ENCODE measurements around the gene ENOX1. TPM values are rescaled to one million over a fixed set of nuclear protein-coding genes. Genes with fewer than 3 reads are reported as not detected.

Gene ENOX1
- total RNA-seq, 1 experiment from 2014 or later, result 0.95 TPM

- H3K9me3 ChIP-seq (ENCODE audit: low read length), result no peaks in the 10 kb centered on the region
- H3F3A ChIP-seq (ENCODE audit: low read length, unreplicated experiment), result no peaks in the 10 kb centered on the region
- no peak overlapping the region for H2AFZ ChIP-seq (ENCODE audit: low read length)
- DNase-seq (no peak), ATAC-seq (no peak)
- BruUV-seq (replicated peaks), result no TSS peak
- H3K9ac ChIP-seq (ENCODE audit: low read length), result no peak overlapping the region
- no peaks in the 10 kb centered on the region for H3K27me3 ChIP-seq (ENCODE audit: low read length)
- no peaks in the 10 kb centered on the region for H3K9me2 ChIP-seq (replicated peaks; ENCODE audit: low read length)
- H3K79me2 ChIP-seq (ENCODE audit: low read length), result no peaks in the 10 kb centered on the region
- no peak overlapping the region for H3K4me3 ChIP-seq (ENCODE audit: low read length)
- H3K27ac ChIP-seq (ENCODE audit: low read length), result no peak overlapping the region
- H3K4me2 ChIP-seq (ENCODE audit: low read length), result no peak overlapping the region
- no peaks in the 10 kb centered on the region for H4K20me1 ChIP-seq (ENCODE audit: low read length)
- no peaks in the 10 kb centered on the region for H3K36me3 ChIP-seq (ENCODE audit: low read depth, low read length)
- intact Hi-C loops (cut with micrococcal nuclease), result no loop called here
- ChIA-PET CTCF (no interaction called here), POLR2A (ENCODE audit: unreplicated experiment) (no interaction called here)
- no peaks in the 10 kb centered on the region for H3K4me1 ChIP-seq (ENCODE audit: insufficient read depth, low read length)
- TF ChIP-seq EZH2phosphoT487 (IDR thresholded peaks at IDR 0.05; ENCODE audit: borderline replicate concordance, low read length) (no peak), CTCF (conservative IDR thresholded peaks at IDR 0.05; ENCODE audit: low read depth, low read length) (no peak), EZH2 (IDR thresholded peaks at IDR 0.05; ENCODE audit: low read length, unreplicated experiment) (no peak)
Observed at GRCh38 chr13:43596006-43596405, 190.8 kb downstream of the ENOX1 start.

DNA sequence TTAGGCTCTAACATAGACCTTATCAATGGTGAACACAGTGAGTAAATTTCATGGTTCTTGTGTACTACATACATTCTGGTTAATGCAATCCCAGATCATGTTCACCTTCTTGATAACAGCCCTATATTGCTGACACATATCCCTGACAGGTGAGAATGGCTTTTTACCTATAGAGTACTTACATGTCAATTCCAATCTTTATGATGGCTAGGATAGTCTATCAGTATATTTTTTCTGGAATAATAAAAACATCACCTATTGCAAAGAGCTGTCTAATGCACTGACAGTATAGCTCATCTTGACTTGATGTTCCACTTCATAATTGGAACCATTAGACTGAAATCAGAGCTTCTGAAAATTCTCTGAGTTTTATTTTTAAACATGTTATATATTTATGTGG is 199.4 kb downstream of the ENOX1 start:
- Histone ChIP-seq H2AFZ (ENCODE audit: low read length) (no peak overlapping the region), H3K27me3 (ENCODE audit: low read length) (no peaks in the 10 kb centered on the region), H3K4me2 (ENCODE audit: low read length) (no peak overlapping the region), H3K9ac (ENCODE audit: low read length) (no peak overlapping the region), H3F3A (ENCODE audit: low read length, unreplicated experiment) (no peaks in the 10 kb centered on the region), H3K27ac (ENCODE audit: low read length) (no peak overlapping the region), H3K9me3 (ENCODE audit: low read length) (no peaks in the 10 kb centered on the region), H3K4me1 (ENCODE audit: insufficient read depth, low read length) (no peaks in the 10 kb centered on the region), H3K9me2 (replicated peaks; ENCODE audit: low read length) (no peaks in the 10 kb centered on the region), H3K36me3 (ENCODE audit: low read depth, low read length) (no peaks in the 10 kb centered on the region), H3K4me3 (ENCODE audit: low read length) (no peak overlapping the region), H4K20me1 (ENCODE audit: low read length) (no peaks in the 10 kb centered on the region), H3K79me2 (ENCODE audit: low read length) (no peaks in the 10 kb centered on the region)
- DNase-seq (no peak), ATAC-seq (no peak)
- ChIA-PET POLR2A (ENCODE audit: unreplicated experiment) (interaction anchor here (0.6 kb wide), 1 partner anchor 235 kb away, joined by 12 read pairs; no protein-coding TSS in a partner anchor), CTCF (no interaction called here)
- TF ChIP-seq EZH2phosphoT487 (IDR thresholded peaks at IDR 0.05; ENCODE audit: borderline replicate concordance, low read length), result no peak
- TF ChIP-seq CTCF (conservative IDR thresholded peaks at IDR 0.05; ENCODE audit: low read depth, low read length), result no peak
- no peak for TF ChIP-seq EZH2 (IDR thresholded peaks at IDR 0.05; ENCODE audit: low read length, unreplicated experiment)
- BruUV-seq (replicated peaks), result no TSS peak
- intact Hi-C loops (cut with micrococcal nuclease), result no loop called here

DNA sequence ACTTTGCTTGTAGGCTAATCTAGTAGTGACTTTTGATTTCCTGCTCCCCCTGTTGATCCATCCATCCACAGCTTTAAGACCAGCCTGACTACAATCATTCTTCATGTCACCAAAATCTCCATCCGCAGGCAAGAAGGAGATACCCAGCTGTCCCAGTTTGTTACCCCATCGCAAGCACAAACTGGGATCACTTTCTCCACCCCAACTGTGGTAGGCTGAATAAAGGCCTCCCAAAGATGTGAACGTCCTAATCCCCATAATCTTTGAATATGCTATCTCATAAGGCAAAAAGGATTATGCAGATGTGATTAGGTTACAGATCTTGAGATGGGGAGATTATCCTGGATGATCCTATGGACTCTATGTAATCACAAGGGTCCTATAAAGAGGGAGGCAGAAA is 202.0 kb downstream of the ENOX1 start:
- POLR2A ChIA-PET (ENCODE audit: unreplicated experiment), result no interaction called here

More for the DNA sequence above, 202.0 kb downstream of the ENOX1 start:
- intact Hi-C loops (cut with micrococcal nuclease), result no loop called here
- no peak for DNase-seq
- no peak for ATAC-seq
- H3K9me3 ChIP-seq (ENCODE audit: low read length), result no peaks in the 10 kb centered on the region
- no peaks in the 10 kb centered on the region for H3K36me3 ChIP-seq (ENCODE audit: low read depth, low read length)
- H4K20me1 ChIP-seq (ENCODE audit: low read length), result no peaks in the 10 kb centered on the region
- H3K27ac ChIP-seq (ENCODE audit: low read length), result no peak overlapping the region
- BruUV-seq (replicated peaks), result no TSS peak
- H3K9ac ChIP-seq (ENCODE audit: low read length), result no peak overlapping the region
- no peak for TF ChIP-seq EZH2phosphoT487 (IDR thresholded peaks at IDR 0.05; ENCODE audit: borderline replicate concordance, low read length)
- no peak for TF ChIP-seq CTCF (conservative IDR thresholded peaks at IDR 0.05; ENCODE audit: low read depth, low read length)
- no peak for TF ChIP-seq EZH2 (IDR thresholded peaks at IDR 0.05; ENCODE audit: low read length, unreplicated experiment)
- no peak overlapping the region for H3K4me3 ChIP-seq (ENCODE audit: low read length)
- no peak overlapping the region for H2AFZ ChIP-seq (ENCODE audit: low read length)
- H3K4me2 ChIP-seq (ENCODE audit: low read length), result no peak overlapping the region
- H3K9me2 ChIP-seq (replicated peaks; ENCODE audit: low read length), result no peaks in the 10 kb centered on the region
- no peaks in the 10 kb centered on the region for H3K27me3 ChIP-seq (ENCODE audit: low read length)
- H3K4me1 ChIP-seq (ENCODE audit: insufficient read depth, low read length), result no peaks in the 10 kb centered on the region
- CTCF ChIA-PET, result no interaction called here
- H3K79me2 ChIP-seq (ENCODE audit: low read length), result no peaks in the 10 kb centered on the region
- H3F3A ChIP-seq (ENCODE audit: low read length, unreplicated experiment), result no peaks in the 10 kb centered on the region
